Measurements from ENCODE around the gene WDR45B.

- TF ChIP-seq CTCF (IDR thresholded peaks at IDR 0.05; ENCODE audit: low read depth, low read length), result no peak
- TF ChIP-seq EZH2phosphoT487 (IDR thresholded peaks at IDR 0.05; ENCODE audit: low read depth), result no peak
Observed at GRCh38 chr17:82666931-82667667, 18.9 kb upstream of the WDR45B start.

All from OCI-LY3 (cell line).